Activated naive CD4-positive, alpha-beta T cell treated with anti-CD3 and anti-CD28 coated beads, Interleukin-2, amount 50 U/mL, for 16 hours (primary cell): ENCODE data around the gene CKMT2.

Experiments
- DNase-seq: peaks from one replicate; pipeline ENCODE4 v3.0.0-alpha.2; 2020

The CKMT2 gene

GRCh38 chr5:81233080-81233634 lies at the start of gene CKMT2:
TSS of gene CKMT2 (plus strand) at chr5:81233322. CDS start at chr5:81251133, 17,811 bp downstream.
- DNase-seq: no peak

- no peak for DNase-seq
Observed at GRCh38 chr5:81183811-81184748, 49.0 kb upstream of the CKMT2 start.

GRCh38 chr5:81184749-81185110 lies 48.4 kb upstream of the CKMT2 start:
- DNase-seq: no peak

- DNase-seq: no peak
Observed at GRCh38 chr5:81187885-81188284, 45.2 kb upstream of the CKMT2 start.

GRCh38 chr5:81188962-81189361 lies 44.2 kb upstream of the CKMT2 start:
- no peak for DNase-seq

- no peak for DNase-seq
Observed at GRCh38 chr5:81189875-81190498, 43.1 kb upstream of the CKMT2 start.

- DNase-seq: no peak
Observed at GRCh38 chr5:81191726-81192372, 41.3 kb upstream of the CKMT2 start.

- no peak for DNase-seq
Observed at GRCh38 chr5:81192373-81192750, 40.8 kb upstream of the CKMT2 start.

GRCh38 chr5:81194633-81195334 lies 38.3 kb upstream of the CKMT2 start:
- DNase-seq: peak; percentile 85

GRCh38 chr5:81195335-81195929 lies 37.7 kb upstream of the CKMT2 start:
- no peak for DNase-seq

- DNase-seq: no peak
Observed at GRCh38 chr5:81202655-81203054, 30.5 kb upstream of the CKMT2 start.

GRCh38 chr5:81203729-81204128 lies 29.4 kb upstream of the CKMT2 start:
- DNase-seq: no peak

GRCh38 chr5:81204205-81204604 lies 28.9 kb upstream of the CKMT2 start:
- DNase-seq: no peak

GRCh38 chr5:81205058-81205457 lies 28.1 kb upstream of the CKMT2 start:
- DNase-seq: no peak

- no peak for DNase-seq
Observed at GRCh38 chr5:81207009-81207408, 26.1 kb upstream of the CKMT2 start.

- no peak for DNase-seq
Observed at GRCh38 chr5:81208904-81209303, 24.2 kb upstream of the CKMT2 start.

- DNase-seq: no peak
Observed at GRCh38 chr5:81209386-81209785, 23.7 kb upstream of the CKMT2 start.

GRCh38 chr5:81209869-81210493 lies 23.1 kb upstream of the CKMT2 start:
- no peak for DNase-seq

- no peak for DNase-seq
Observed at GRCh38 chr5:81212211-81212751, 20.8 kb upstream of the CKMT2 start.

- DNase-seq: no peak
Observed at GRCh38 chr5:81213070-81213469, 20.1 kb upstream of the CKMT2 start.

GRCh38 chr5:81214848-81215247 lies 18.3 kb upstream of the CKMT2 start:
- DNase-seq: no peak

- no peak for DNase-seq
Observed at GRCh38 chr5:81216152-81216551, 17.0 kb upstream of the CKMT2 start.
